Ascending aorta (tissue), 2 donors: ENCODE measurements around the gene JMJD7. TPM values are rescaled to one million over a fixed set of nuclear protein-coding genes. Genes with fewer than 3 reads are reported as not detected.

ENCODE experiments used
- DNase-seq, 2 donors: peaks; one replicate each; pipeline ENCODE4 v3.0.0-alpha.2; 2019; ENCODE audit warnings: low spot score in 2 of 2
- H3K27ac ChIP-seq, 2 donors: fragments of 200-600 bp; sonication (generic); one replicate each; pipeline ENCODE4 v1.5.1; 2016 to 2017; ENCODE audit warnings: mild to moderate bottlenecking in 1 of 2
- H3K27me3 ChIP-seq: fragments of 200-600 bp; sonication (generic); one replicate; pipeline ENCODE4 v1.5.1; 2017
- H3K36me3 ChIP-seq, 2 donors: fragments of 200-600 bp; sonication (generic); one replicate each; pipeline ENCODE4 v1.5.1; 2016
- H3K4me1 ChIP-seq, 2 donors: fragments of 200-600 bp; sonication (generic); one replicate each; pipeline ENCODE4 v1.5.1; 2016 to 2017; ENCODE audit warnings: mild to moderate bottlenecking in 1 of 2
- H3K4me3 ChIP-seq, 2 donors: fragments of 200-600 bp; sonication (generic); one replicate each; pipeline ENCODE4 v1.5.1; 2016 to 2017; ENCODE audit warnings: mild to moderate bottlenecking in 1 of 2
- H3K9me3 ChIP-seq, 2 donors: fragments of 200-600 bp; sonication (generic); one replicate each; pipeline ENCODE4 v1.5.1; 2016
- intact Hi-C: fragments of 100-400 bp; cut with DNase I; formaldehyde crosslinking; loops from one replicate; pipeline ENCODE4 v1.15.1; 2023
- total RNA-seq: library from RNA; depleted of rRNA; stranded (reverse); fragments of >200 nt; gene quantifications from one replicate; pipeline ENCODE4 v1.1.0, GENCODE V29; 2016
- TF ChIP-seq, protein P1 (sequence below), 3 experiments: fragments of 200-600 bp in 2 of 3; fragments of 450-650 bp in 1 of 3; sonication (generic) in 2 of 3; IDR thresholded peaks; one replicate each; pipeline ENCODE4 v1.5.1; 2016 to 2019; ENCODE audit warnings: antibody characterized with exemption in 3 of 3, mild to moderate bottlenecking in 1 of 3, moderate library complexity in 1 of 3

JMJD7 gene
- total RNA-seq, 1 donor from 2014 or later = 16.4 TPM

DNA sequence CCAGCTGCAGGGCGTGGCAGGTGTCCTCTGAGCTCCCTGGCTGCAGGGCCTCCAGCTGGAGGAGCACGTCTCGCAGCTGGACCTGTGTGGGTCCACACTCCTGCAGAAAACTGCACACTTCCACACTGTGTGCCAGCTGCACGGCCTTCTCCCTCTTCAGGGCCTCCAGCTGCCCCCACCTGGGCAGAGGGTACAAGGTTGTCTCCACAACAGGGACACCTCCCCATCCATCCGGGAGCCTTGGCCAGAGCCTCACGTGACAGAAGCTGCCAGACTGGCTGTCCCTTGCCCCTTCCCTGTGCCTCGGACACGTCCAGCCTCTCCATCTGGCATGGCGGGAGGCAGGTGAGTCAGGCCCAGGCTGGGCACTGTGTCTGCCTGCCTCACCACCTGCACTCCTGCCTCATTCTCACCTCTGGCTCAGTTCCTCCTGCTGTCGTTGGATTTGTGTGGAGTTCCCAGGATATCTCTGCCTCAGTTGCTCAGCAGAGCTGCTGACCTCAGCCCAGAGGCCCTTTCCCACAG, 51.5 kb downstream of the JMJD7 start:
- Histone ChIP-seq H3K4me3 (no peak overlapping the region), H3K36me3 (no peaks in the 10 kb centered on the region), H3K9me3 (no peaks in the 10 kb centered on the region), H3K27me3 (no peaks in the 10 kb centered on the region), H3K27ac (no peak overlapping the region), H3K4me1 (peaks cover 0 to 10% of the 10 kb centered on the region in 2 donors)
- no peak for DNase-seq
- TF ChIP-seq, protein P1, sequence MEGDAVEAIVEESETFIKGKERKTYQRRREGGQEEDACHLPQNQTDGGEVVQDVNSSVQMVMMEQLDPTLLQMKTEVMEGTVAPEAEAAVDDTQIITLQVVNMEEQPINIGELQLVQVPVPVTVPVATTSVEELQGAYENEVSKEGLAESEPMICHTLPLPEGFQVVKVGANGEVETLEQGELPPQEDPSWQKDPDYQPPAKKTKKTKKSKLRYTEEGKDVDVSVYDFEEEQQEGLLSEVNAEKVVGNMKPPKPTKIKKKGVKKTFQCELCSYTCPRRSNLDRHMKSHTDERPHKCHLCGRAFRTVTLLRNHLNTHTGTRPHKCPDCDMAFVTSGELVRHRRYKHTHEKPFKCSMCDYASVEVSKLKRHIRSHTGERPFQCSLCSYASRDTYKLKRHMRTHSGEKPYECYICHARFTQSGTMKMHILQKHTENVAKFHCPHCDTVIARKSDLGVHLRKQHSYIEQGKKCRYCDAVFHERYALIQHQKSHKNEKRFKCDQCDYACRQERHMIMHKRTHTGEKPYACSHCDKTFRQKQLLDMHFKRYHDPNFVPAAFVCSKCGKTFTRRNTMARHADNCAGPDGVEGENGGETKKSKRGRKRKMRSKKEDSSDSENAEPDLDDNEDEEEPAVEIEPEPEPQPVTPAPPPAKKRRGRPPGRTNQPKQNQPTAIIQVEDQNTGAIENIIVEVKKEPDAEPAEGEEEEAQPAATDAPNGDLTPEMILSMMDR (IDR thresholded peaks at IDR 0.05) = no peak
- intact Hi-C loops = no loop called here

DNA sequence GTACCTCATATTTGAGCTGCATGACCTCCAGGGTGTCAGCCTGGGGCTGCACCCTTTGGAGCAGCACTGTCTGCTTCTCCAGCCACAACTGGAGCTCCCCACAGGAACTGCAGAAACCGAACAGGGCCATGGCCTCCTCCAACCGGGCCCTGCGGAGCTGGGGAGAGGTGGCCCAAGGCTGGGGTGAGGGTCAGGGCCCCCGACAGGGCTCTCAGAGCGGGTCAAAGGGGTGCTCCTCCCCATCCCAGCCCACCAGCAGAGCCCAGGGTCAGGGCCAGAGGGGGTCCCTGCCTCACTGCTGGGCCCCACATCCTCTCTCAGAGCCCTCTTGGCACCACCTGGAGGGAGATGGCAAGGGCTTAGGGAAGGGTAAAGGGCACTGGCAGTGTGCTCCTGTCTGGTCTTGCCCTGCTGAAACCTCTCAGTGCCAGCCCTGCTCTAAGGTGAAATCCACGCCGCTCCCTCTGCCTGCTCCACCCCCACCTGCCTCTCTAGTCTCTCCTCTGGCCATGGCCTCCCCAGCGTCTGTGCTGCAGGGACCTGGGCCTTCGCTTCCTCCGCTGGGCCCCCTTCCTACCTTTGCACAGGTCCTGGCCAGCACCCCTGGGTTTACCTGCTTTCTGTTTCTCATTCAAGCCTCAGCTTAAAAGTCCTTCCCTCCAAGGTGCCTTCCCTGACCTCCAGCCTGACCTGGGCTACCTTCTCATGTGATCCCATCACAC, 52.4 kb downstream of the JMJD7 start:
- Histone ChIP-seq H3K36me3 (no peaks in the 10 kb centered on the region), H3K4me1 (peaks cover 0 to 10% of the 10 kb centered on the region in 2 donors), H3K4me3 (no peak overlapping the region), H3K9me3 (no peaks in the 10 kb centered on the region), H3K27ac (no peak overlapping the region), H3K27me3 (no peaks in the 10 kb centered on the region)
- DNase-seq = no peak
- TF ChIP-seq, protein P1 (IDR thresholded peaks at IDR 0.05) = no peak
- intact Hi-C loops = no loop called here

GRCh38 chr15:41881086-41881485, 53.2 kb downstream of the JMJD7 start:
- intact Hi-C loops = no loop called here
- Histone ChIP-seq H3K9me3 (no peaks in the 10 kb centered on the region), H3K4me3 (no peak overlapping the region), H3K27ac (no peak overlapping the region), H3K36me3 (no peaks in the 10 kb centered on the region), H3K4me1 (peaks cover 0 to 10% of the 10 kb centered on the region in 2 donors), H3K27me3 (no peaks in the 10 kb centered on the region)
- no peak for DNase-seq
- TF ChIP-seq, protein P1 (IDR thresholded peaks at IDR 0.05) = no peak

DNA sequence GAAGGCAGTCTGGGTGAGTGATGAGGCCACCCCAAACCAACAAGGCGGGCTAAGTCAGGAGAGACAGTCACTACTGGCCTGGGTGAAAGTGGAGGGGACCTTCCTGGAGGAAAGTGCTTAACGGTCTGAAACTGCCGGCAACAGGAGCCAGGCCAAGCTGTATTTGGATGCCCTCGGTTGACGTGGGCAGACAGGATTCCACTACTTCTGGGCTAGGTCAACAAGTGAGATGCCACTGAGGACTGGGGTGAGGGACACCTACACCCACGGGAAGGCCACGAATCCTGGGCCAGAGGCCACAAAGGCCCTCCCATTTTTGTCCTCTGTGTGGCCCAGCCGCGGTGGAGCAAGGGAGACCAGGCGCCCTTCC, 53.6 kb downstream of the JMJD7 start:
- H3K27ac ChIP-seq = no peak overlapping the region

GRCh38 chr15:41881920-41882688, 54.2 kb downstream of the JMJD7 start:
- H3K27me3 ChIP-seq = no peaks in the 10 kb centered on the region
- no peaks in the 10 kb centered on the region for H3K9me3 ChIP-seq
- TF ChIP-seq, protein P1 (IDR thresholded peaks at IDR 0.05) = no peak
- no peaks in the 10 kb centered on the region for H3K36me3 ChIP-seq
- no peak for DNase-seq
- peak overlapping the region; percentile 27 to 50 for H3K4me3 ChIP-seq
- no peak overlapping the region for H3K27ac ChIP-seq
- H3K4me1 ChIP-seq = peaks cover 0 to 10% of the 10 kb centered on the region in 2 donors
- intact Hi-C loops = no loop called here

More for the DNA sequence above, 53.6 kb downstream of the JMJD7 start:
- Histone ChIP-seq H3K4me3 (peak overlapping the region; percentile 27 to 50), H3K27me3 (no peaks in the 10 kb centered on the region), H3K4me1 (peaks cover 0 to 10% of the 10 kb centered on the region in 2 donors), H3K36me3 (no peaks in the 10 kb centered on the region), H3K9me3 (no peaks in the 10 kb centered on the region)
- TF ChIP-seq, protein P1 (IDR thresholded peaks at IDR 0.05) = no peak
- intact Hi-C loops = no loop called here
- no peak for DNase-seq
